ENCODE data around the gene UBAP2L. TPM values are rescaled to one million over a fixed set of nuclear protein-coding genes. Genes with fewer than 3 reads are reported as not detected.

Gene UBAP2L
- total RNA-seq, 4 donors from 2014 or later: 57.8 to 102 (median 88.8) TPM

DNA sequence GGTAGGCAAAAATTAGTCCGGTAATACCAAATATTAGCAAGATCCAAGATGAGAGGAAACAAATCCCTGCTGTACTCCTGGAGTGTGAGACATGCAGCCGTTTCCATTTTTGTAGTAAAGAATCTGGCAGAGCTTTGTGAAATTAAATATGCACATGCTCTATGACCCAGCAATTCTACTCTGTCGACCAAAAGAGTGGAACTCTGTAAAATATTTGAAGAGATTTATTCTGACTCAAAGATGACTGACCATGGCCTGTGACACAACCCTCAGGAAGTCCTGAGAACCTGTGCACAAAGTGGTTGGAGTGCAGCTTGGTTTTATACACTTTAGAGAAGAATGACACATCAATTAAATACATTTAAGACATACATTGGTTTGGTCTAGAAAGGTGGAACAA lies 67.9 kb downstream of the UBAP2L start:
- Histone ChIP-seq H3K9me3 (no peaks in the 10 kb centered on the region), H3K36me3 (no peaks in the 10 kb centered on the region), H3K4me3 (replicated peaks in 1 of 3) (no peak overlapping the region), H3K27me3 (no peaks in the 10 kb centered on the region), H3K27ac (no peak overlapping the region), H3K4me1 (no peaks in the 10 kb centered on the region)
- 62 to 76% methylated on average over 3 of the region's 3 CpGs for WGBS, 2 donors
- no peak for DNase-seq
- intact Hi-C loops (cut with DNase I): no loop called here
- TF ChIP-seq, protein P1, sequence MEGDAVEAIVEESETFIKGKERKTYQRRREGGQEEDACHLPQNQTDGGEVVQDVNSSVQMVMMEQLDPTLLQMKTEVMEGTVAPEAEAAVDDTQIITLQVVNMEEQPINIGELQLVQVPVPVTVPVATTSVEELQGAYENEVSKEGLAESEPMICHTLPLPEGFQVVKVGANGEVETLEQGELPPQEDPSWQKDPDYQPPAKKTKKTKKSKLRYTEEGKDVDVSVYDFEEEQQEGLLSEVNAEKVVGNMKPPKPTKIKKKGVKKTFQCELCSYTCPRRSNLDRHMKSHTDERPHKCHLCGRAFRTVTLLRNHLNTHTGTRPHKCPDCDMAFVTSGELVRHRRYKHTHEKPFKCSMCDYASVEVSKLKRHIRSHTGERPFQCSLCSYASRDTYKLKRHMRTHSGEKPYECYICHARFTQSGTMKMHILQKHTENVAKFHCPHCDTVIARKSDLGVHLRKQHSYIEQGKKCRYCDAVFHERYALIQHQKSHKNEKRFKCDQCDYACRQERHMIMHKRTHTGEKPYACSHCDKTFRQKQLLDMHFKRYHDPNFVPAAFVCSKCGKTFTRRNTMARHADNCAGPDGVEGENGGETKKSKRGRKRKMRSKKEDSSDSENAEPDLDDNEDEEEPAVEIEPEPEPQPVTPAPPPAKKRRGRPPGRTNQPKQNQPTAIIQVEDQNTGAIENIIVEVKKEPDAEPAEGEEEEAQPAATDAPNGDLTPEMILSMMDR (IDR thresholded peaks at IDR 0.05): no peak
- TF ChIP-seq POLR2A (IDR thresholded peaks at IDR 0.05): no peak

DNA sequence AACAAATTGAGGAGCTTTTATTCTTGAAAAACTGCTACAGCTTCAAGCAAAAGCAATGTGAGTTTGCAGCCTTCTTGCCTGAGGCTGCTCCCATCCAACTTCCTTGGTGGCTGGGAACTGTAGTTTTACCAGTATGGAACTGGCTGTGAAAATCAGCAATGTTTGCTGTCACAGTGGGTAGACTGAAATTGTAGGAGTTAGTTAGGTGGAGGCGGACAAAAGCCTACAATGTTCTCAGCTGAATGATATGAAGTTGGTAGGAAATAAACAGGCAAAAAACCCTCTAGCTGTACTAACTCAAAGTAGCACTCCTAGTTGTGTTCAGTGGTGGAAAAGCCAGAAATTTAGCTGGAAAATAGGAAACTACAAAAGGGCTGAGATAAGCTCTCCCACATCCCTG lies 70.2 kb downstream of the UBAP2L start:
- no peaks in the 10 kb centered on the region for H3K36me3 ChIP-seq
- DNase-seq: no peak
- H3K4me3 ChIP-seq (replicated peaks in 1 of 3): no peak overlapping the region
- H3K4me1 ChIP-seq: no peaks in the 10 kb centered on the region
- intact Hi-C loops (cut with DNase I): no loop called here
- TF ChIP-seq, protein P1 (IDR thresholded peaks at IDR 0.05): no peak
- no peak for TF ChIP-seq POLR2A (IDR thresholded peaks at IDR 0.05)
- 88 to 89% methylated on average over 1 of the region's 1 CpG for WGBS, 2 donors
- no peaks in the 10 kb centered on the region for H3K9me3 ChIP-seq
- no peaks in the 10 kb centered on the region for H3K27me3 ChIP-seq
- H3K27ac ChIP-seq: no peak overlapping the region

DNA sequence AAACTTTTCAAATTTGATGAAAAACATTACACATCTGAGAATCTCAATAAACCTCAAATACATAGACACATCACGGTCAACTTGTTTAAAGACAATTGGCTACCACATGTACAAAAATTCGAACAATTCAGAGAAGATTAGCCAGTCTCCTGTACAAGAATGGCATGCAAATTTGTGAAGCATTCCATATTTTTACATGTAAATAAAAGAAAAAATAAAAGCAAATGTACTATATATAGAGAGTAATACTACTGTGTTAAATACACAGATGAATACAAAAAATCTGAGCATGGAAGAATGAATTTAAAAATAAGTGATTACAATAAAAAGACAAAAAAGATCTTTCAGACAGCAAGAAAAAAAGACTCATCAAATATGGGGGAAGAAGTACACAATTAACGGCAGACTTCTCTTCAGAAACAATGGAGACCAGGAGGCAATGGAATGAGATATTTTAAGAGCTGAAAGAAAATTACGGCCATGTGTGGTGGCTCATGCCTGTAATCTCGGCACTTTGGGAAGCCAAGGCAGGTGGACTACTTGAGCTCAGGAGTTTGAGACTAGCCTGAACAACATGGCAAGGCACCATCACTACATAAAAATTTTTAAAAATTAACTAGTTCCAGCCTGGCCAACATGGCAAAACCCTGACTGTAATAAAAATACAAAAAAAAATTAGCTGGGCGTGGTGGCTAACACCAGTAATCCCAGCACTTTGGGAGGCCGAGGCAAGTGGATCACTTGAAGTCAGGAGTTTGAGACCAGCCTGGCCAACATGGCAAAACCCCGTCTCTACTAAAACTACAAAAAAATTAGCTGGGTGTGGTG lies 74.9 kb downstream of the UBAP2L start:
- Histone ChIP-seq H3K36me3 (no peaks in the 10 kb centered on the region), H3K27ac (no peak overlapping the region), H3K9me3 (no peaks in the 10 kb centered on the region), H3K4me3 (replicated peaks in 1 of 3) (no peak overlapping the region), H3K4me1 (no peaks in the 10 kb centered on the region), H3K27me3 (no peaks in the 10 kb centered on the region)
- TF ChIP-seq POLR2A (IDR thresholded peaks at IDR 0.05): no peak
- TF ChIP-seq, protein P1 (IDR thresholded peaks at IDR 0.05): no peak
- 80 to 83% methylated on average over 8 of the region's 8 CpGs for WGBS, 2 donors
- intact Hi-C loops (cut with DNase I): no loop called here
- no peak for DNase-seq

DNA sequence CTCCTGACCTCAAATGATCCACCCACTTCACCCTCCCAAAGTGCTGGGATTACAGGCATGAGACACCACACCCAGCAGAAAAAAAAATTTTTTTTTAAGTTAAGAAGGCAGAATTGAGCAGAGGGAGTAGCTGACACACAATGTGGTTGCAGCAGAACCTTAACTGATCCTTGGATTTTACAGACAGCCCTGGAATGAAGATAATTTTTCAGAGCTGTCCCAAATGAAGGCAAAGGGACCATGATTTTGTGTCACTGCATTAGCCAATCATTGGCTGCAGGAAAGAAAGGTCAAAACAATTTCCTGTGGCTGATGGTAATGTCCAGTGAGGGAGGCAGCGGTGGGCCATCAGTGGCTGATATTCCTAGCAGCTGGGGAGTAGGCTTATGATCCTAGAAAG lies 80.8 kb downstream of the UBAP2L start:
- WGBS, 2 donors: 82 to 88% methylated on average over 1 of the region's 1 CpG
- Histone ChIP-seq H3K27ac (no peak overlapping the region), H3K36me3 (no peaks in the 10 kb centered on the region), H3K9me3 (no peaks in the 10 kb centered on the region), H3K4me1 (no peaks in the 10 kb centered on the region), H3K4me3 (replicated peaks in 1 of 3) (no peak overlapping the region), H3K27me3 (no peaks in the 10 kb centered on the region)
- intact Hi-C loops (cut with DNase I): no loop called here
- DNase-seq: no peak
- no peak for TF ChIP-seq POLR2A (IDR thresholded peaks at IDR 0.05)
- TF ChIP-seq, protein P1 (IDR thresholded peaks at IDR 0.05): no peak

DNA sequence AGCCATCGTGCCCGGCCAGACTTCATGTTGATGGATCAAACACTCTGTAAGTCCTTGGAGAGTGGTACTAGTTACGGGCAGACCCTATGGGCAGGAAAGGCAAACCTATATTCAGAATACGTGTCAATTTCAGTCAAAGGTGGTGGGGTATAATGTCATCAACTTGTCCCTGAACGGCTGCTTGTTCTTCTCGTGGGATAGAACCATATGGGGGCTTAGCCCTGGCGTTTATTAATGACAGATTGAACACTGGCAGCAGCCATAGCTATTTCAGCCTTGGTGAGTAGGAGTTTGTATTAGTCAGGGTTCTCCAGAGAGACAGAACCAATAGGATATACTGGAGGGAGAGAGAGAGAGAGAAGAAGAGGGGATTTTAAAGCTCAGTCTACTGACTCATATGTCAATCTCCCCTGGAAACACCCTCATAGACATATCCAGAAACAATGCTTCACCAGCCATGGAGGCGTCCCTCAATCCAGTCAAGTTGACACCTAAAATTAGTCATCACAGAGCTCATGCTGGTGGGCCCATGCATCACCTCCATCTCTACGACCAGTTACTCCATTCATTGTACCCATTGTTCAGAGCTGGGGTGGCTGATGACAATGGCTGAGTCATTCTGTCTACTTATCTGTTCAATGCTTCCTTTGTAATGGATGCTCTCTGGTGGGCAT lies 84.0 kb downstream of the UBAP2L start:
- Histone ChIP-seq H3K27me3 (no peaks in the 10 kb centered on the region), H3K9me3 (no peaks in the 10 kb centered on the region), H3K4me1 (no peaks in the 10 kb centered on the region), H3K36me3 (no peaks in the 10 kb centered on the region), H3K4me3 (replicated peaks in 1 of 3) (no peak overlapping the region), H3K27ac (no peak overlapping the region)
- intact Hi-C loops (cut with DNase I): no loop called here
- no peak for DNase-seq
- WGBS, 2 donors: 84 to 85% methylated on average over 9 of the region's 9 CpGs
- TF ChIP-seq POLR2A (IDR thresholded peaks at IDR 0.05): no peak
- TF ChIP-seq, protein P1 (IDR thresholded peaks at IDR 0.05): no peak

Data from thyroid gland (tissue), 4 donors.